Neural cell (in vitro differentiated cells): ENCODE results near the gene SKI. TPM values are rescaled to one million over a fixed set of nuclear protein-coding genes. Genes with fewer than 3 reads are reported as not detected.

ENCODE experiments used
- H2AFZ ChIP-seq: fragments of 200-600, 300-800 bp; sonication (generic), shearing (Covaris generic); 2 replicates; pipeline ENCODE4 v1.6.0; 2014; ENCODE audit warnings: low read depth, mild to moderate bottlenecking, antibody characterized with exemption, low read length, moderate library complexity
- H3F3A ChIP-seq: fragments of 200-600 bp; shearing (Covaris generic); 2 replicates; pipeline ENCODE4 v1.6.1; 2016; ENCODE audit warnings: mild to moderate bottlenecking, moderate library complexity, mixed read lengths, antibody characterized with exemption, low read length; ENCODE audit not compliant: insufficient read depth, poor library complexity, severe bottlenecking
- H3K27ac ChIP-seq: fragments of 200-600, 300-800 bp; sonication (generic), shearing (Covaris generic); 2 replicates; pipeline ENCODE4 v1.5.1; 2014; ENCODE audit warnings: mild to moderate bottlenecking, low read length, moderate library complexity
- H3K27me3 ChIP-seq: fragments of 300-800, 200-600 bp; sonication (generic), shearing (Covaris generic); 2 replicates; pipeline ENCODE4 v1.6.0; 2014; ENCODE audit warnings: mild to moderate bottlenecking, low read depth, low read length, moderate library complexity; ENCODE audit not compliant: insufficient read depth
- H3K36me3 ChIP-seq: fragments of 300-800, 200-600 bp; sonication (generic), shearing (Covaris generic); 2 replicates; pipeline ENCODE4 v1.5.1; 2014; ENCODE audit warnings: mild to moderate bottlenecking, antibody characterized with exemption, low read length, moderate library complexity; ENCODE audit not compliant: insufficient read depth
- H3K4me2 ChIP-seq: fragments of 300-800, 200-600 bp; sonication (generic), shearing (Covaris generic); 2 replicates; pipeline ENCODE4 v1.6.0; 2014; ENCODE audit warnings: mild to moderate bottlenecking, low read length
- H3K4me3 ChIP-seq: fragments of 300-800, 200-600 bp; sonication (generic), shearing (Covaris generic); 2 replicates; pipeline ENCODE4 v1.5.1; 2014; ENCODE audit warnings: mild to moderate bottlenecking, low read length, moderate library complexity
- H3K79me2 ChIP-seq: fragments of 200-600 bp; shearing (Covaris generic); replicated peaks from 2 replicates; pipeline ENCODE4 v1.6.0; 2014; ENCODE audit warnings: mild to moderate bottlenecking, low read length, moderate library complexity; ENCODE audit not compliant: insufficient read depth
- H3K9ac ChIP-seq: fragments of 300-800, 200-600 bp; sonication (generic), shearing (Covaris generic); 2 replicates; pipeline ENCODE4 v1.6.1; 2016; ENCODE audit warnings: mild to moderate bottlenecking, low read length, mixed read lengths
- H3K9me2 ChIP-seq: fragments of 200-600 bp; shearing (Covaris generic); 2 replicates; pipeline ENCODE4 v1.6.1; 2016; ENCODE audit warnings: mild to moderate bottlenecking, low read length, mixed read lengths; ENCODE audit not compliant: insufficient read depth
- H3K9me3 ChIP-seq: fragments of 200-600, 300-800 bp; sonication (generic), shearing (Covaris generic); 2 replicates; pipeline ENCODE4 v1.6.1; 2016; ENCODE audit warnings: mild to moderate bottlenecking, mixed run types, low read length, moderate library complexity, mixed read lengths
- H4K20me1 ChIP-seq: fragments of 200-600 bp; shearing (Covaris generic); 2 replicates; pipeline ENCODE4 v1.6.1; 2016; ENCODE audit warnings: mild to moderate bottlenecking, mixed run types; ENCODE audit not compliant: insufficient read depth
- EP300 ChIP-seq: fragments of 450-650 bp; conservative IDR thresholded peaks from 2 replicates; pipeline ENCODE4 v1.6.1; 2014; ENCODE audit warnings: antibody characterized with exemption, mild to moderate bottlenecking, moderate library complexity; ENCODE audit not compliant: poor library complexity, severe bottlenecking
- EZH2 ChIP-seq: fragments of 200-600, 300-800 bp; shearing (Covaris generic), sonication (generic); IDR thresholded peaks from 2 replicates; pipeline ENCODE4 v1.6.1; 2014; ENCODE audit warnings: antibody characterized with exemption, low read length, borderline replicate concordance, mild to moderate bottlenecking; ENCODE audit not compliant: insufficient read depth, poor library complexity, severe bottlenecking
- MXI1 ChIP-seq: fragments of 450-650 bp; conservative IDR thresholded peaks from 2 replicates; pipeline ENCODE4 v1.6.1; 2014; ENCODE audit warnings: antibody characterized with exemption, mild to moderate bottlenecking; ENCODE audit not compliant: poor library complexity, severe bottlenecking
- POLR2AphosphoS5 ChIP-seq: IDR thresholded peaks from 2 replicates; pipeline ENCODE4 v1.6.1; 2012
- RAD21 ChIP-seq: fragments of 450-650 bp; conservative IDR thresholded peaks from 2 replicates; pipeline ENCODE4 v1.6.1; 2014; ENCODE audit warnings: antibody characterized with exemption, mild to moderate bottlenecking, moderate library complexity
- SMC3 ChIP-seq: fragments of 450-650 bp; conservative IDR thresholded peaks from 2 replicates; pipeline ENCODE4 v1.6.1; 2014; ENCODE audit warnings: antibody characterized with exemption, mild to moderate bottlenecking, moderate library complexity; ENCODE audit not compliant: poor library complexity
- TAF1 ChIP-seq: IDR thresholded peaks from 2 replicates; pipeline ENCODE4 v1.6.1; 2012; ENCODE audit warnings: low read depth
- polyA plus RNA-seq: library from polyadenylated mRNA; depleted of rRNA; stranded (reverse); fragments of >200 nt; gene quantifications from 2 replicates; pipeline ENCODE4 v1.2.3, GENCODE V29; 2014
- TF ChIP-seq, protein P1 (sequence below): fragments of 450-650 bp; IDR thresholded peaks from 2 replicates; pipeline ENCODE4 v1.5.1; 2014; ENCODE audit warnings: antibody characterized with exemption, mild to moderate bottlenecking, moderate library complexity; ENCODE audit not compliant: poor library complexity, severe bottlenecking
- TF ChIP-seq, protein P2 (sequence below): IDR thresholded peaks from 2 replicates; pipeline ENCODE4 v1.6.1; 2012; ENCODE audit warnings: borderline replicate concordance

The SKI gene
- polyA plus RNA-seq, 1 donor from 2014 or later: 4.1 TPM

GRCh38 chr1:2352897-2353550 lies 124.9 kb downstream of the SKI start:
- H3K36me3 ChIP-seq: no peaks in the 10 kb centered on the region
- H3F3A ChIP-seq: no peaks in the 10 kb centered on the region
- no peak overlapping the region for H3K27ac ChIP-seq
- H4K20me1 ChIP-seq: no peaks in the 10 kb centered on the region
- H3K4me2 ChIP-seq: no peak overlapping the region
- no peak overlapping the region for H2AFZ ChIP-seq
- H3K27me3 ChIP-seq: no peaks in the 10 kb centered on the region
- TF ChIP-seq RAD21 (no peak), MXI1 (no peak), EP300 (no peak), TAF1 (no peak), SMC3 (no peak), EZH2 (no peak), POLR2AphosphoS5 (no peak)
- TF ChIP-seq, protein P1, sequence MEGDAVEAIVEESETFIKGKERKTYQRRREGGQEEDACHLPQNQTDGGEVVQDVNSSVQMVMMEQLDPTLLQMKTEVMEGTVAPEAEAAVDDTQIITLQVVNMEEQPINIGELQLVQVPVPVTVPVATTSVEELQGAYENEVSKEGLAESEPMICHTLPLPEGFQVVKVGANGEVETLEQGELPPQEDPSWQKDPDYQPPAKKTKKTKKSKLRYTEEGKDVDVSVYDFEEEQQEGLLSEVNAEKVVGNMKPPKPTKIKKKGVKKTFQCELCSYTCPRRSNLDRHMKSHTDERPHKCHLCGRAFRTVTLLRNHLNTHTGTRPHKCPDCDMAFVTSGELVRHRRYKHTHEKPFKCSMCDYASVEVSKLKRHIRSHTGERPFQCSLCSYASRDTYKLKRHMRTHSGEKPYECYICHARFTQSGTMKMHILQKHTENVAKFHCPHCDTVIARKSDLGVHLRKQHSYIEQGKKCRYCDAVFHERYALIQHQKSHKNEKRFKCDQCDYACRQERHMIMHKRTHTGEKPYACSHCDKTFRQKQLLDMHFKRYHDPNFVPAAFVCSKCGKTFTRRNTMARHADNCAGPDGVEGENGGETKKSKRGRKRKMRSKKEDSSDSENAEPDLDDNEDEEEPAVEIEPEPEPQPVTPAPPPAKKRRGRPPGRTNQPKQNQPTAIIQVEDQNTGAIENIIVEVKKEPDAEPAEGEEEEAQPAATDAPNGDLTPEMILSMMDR: no peak
- TF ChIP-seq, protein P2, sequence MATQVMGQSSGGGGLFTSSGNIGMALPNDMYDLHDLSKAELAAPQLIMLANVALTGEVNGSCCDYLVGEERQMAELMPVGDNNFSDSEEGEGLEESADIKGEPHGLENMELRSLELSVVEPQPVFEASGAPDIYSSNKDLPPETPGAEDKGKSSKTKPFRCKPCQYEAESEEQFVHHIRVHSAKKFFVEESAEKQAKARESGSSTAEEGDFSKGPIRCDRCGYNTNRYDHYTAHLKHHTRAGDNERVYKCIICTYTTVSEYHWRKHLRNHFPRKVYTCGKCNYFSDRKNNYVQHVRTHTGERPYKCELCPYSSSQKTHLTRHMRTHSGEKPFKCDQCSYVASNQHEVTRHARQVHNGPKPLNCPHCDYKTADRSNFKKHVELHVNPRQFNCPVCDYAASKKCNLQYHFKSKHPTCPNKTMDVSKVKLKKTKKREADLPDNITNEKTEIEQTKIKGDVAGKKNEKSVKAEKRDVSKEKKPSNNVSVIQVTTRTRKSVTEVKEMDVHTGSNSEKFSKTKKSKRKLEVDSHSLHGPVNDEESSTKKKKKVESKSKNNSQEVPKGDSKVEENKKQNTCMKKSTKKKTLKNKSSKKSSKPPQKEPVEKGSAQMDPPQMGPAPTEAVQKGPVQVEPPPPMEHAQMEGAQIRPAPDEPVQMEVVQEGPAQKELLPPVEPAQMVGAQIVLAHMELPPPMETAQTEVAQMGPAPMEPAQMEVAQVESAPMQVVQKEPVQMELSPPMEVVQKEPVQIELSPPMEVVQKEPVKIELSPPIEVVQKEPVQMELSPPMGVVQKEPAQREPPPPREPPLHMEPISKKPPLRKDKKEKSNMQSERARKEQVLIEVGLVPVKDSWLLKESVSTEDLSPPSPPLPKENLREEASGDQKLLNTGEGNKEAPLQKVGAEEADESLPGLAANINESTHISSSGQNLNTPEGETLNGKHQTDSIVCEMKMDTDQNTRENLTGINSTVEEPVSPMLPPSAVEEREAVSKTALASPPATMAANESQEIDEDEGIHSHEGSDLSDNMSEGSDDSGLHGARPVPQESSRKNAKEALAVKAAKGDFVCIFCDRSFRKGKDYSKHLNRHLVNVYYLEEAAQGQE: no peak
- no peaks in the 10 kb centered on the region for H3K9me3 ChIP-seq
- H3K4me3 ChIP-seq: no peak overlapping the region
- H3K9ac ChIP-seq: no peak overlapping the region
- H3K79me2 ChIP-seq: no peaks in the 10 kb centered on the region
- no peaks in the 10 kb centered on the region for H3K9me2 ChIP-seq

- no peak overlapping the region for H3K4me2 ChIP-seq
- no peak overlapping the region for H2AFZ ChIP-seq
- no peaks in the 10 kb centered on the region for H3K36me3 ChIP-seq
- no peak overlapping the region for H3K4me3 ChIP-seq
- no peaks in the 10 kb centered on the region for H3F3A ChIP-seq
- no peaks in the 10 kb centered on the region for H3K79me2 ChIP-seq
- H3K9me3 ChIP-seq: no peaks in the 10 kb centered on the region
- H3K27ac ChIP-seq: no peak overlapping the region
- no peak overlapping the region for H3K9ac ChIP-seq
- no peaks in the 10 kb centered on the region for H3K27me3 ChIP-seq
- H3K9me2 ChIP-seq: no peaks in the 10 kb centered on the region
- TF ChIP-seq TAF1 (no peak), RAD21 (no peak), SMC3 (no peak), EP300 (no peak), POLR2AphosphoS5 (no peak), MXI1 (no peak), EZH2 (no peak)
- TF ChIP-seq, protein P2: no peak
- TF ChIP-seq, protein P1: no peak
- H4K20me1 ChIP-seq: no peaks in the 10 kb centered on the region
Measured at GRCh38 chr1:2353551-2354438, 125.7 kb downstream of the SKI start.
